Mesenchymal stem cell (in vitro differentiated cells and primary cell): ENCODE data around the gene LRRC4B.

Source experiments
- DNase-seq: peaks from one replicate; pipeline ENCODE4 v3.0.0-alpha.2; 2013
- H2AFZ ChIP-seq: one replicate; pipeline ENCODE4 v1.6.1; 2013; ENCODE audit warnings: low read depth, mild to moderate bottlenecking, control low read depth, inconsistent platforms, low read length, moderate library complexity
- H2AK5ac ChIP-seq: 2 replicates; pipeline ENCODE4 v1.6.1; 2013; ENCODE audit warnings: low read length, moderate library complexity, mild to moderate bottlenecking, inconsistent platforms; ENCODE audit not compliant: severe bottlenecking
- H2BK120ac ChIP-seq: one replicate; pipeline ENCODE4 v1.6.1; 2013; ENCODE audit warnings: low read depth, mild to moderate bottlenecking, inconsistent platforms, low read length, moderate library complexity
- H2BK12ac ChIP-seq, 2 experiments: one replicate each; pipeline ENCODE4 v1.6.1; 2013; ENCODE audit warnings: inconsistent platforms in 2 of 2, low read length in 2 of 2, mild to moderate bottlenecking in 2 of 2, moderate library complexity in 2 of 2, control low read depth in 1 of 2
- H2BK15ac ChIP-seq: one replicate; pipeline ENCODE4 v1.6.1; 2013; ENCODE audit warnings: mild to moderate bottlenecking, low read depth, inconsistent platforms; ENCODE audit not compliant: poor library complexity, severe bottlenecking
- H2BK5ac ChIP-seq: 2 replicates; pipeline ENCODE4 v1.6.1; 2013; ENCODE audit warnings: low read depth, mild to moderate bottlenecking, low read length, control low read depth, inconsistent platforms; ENCODE audit not compliant: poor library complexity, severe bottlenecking
- H3K14ac ChIP-seq, 2 experiments: one replicate each; pipeline ENCODE4 v1.6.1; 2013; ENCODE audit warnings: inconsistent platforms in 2 of 2, low read length in 2 of 2, control low read depth in 1 of 2, mild to moderate bottlenecking in 1 of 2, moderate library complexity in 1 of 2
- H3K18ac ChIP-seq, 2 experiments: one replicate each; pipeline ENCODE4 v1.6.1; 2013; ENCODE audit warnings: inconsistent platforms in 2 of 2, low read length in 2 of 2, control low read depth in 1 of 2, low read depth in 1 of 2, mild to moderate bottlenecking in 1 of 2
- H3K23ac ChIP-seq, 2 experiments: one replicate each; pipeline ENCODE4 v1.6.1; 2013; ENCODE audit warnings: inconsistent platforms in 2 of 2, low read length in 2 of 2, mild to moderate bottlenecking in 2 of 2, moderate library complexity in 2 of 2, control low read depth in 1 of 2
- H3K27ac ChIP-seq: 2 replicates; pipeline ENCODE4 v1.5.1; 2013; ENCODE audit warnings: mild to moderate bottlenecking, moderate library complexity, low read length, control low read depth, inconsistent platforms; ENCODE audit not compliant: poor library complexity, severe bottlenecking
- H3K27me3 ChIP-seq, 2 experiments: 2 replicates each; pipeline versions ENCODE4 v1.6.1 to v1.7.0; 2013; ENCODE audit warnings: low read length in 2 of 2, mild to moderate bottlenecking in 2 of 2, moderate library complexity in 2 of 2, control low read depth in 1 of 2, inconsistent platforms in 1 of 2; ENCODE audit not compliant: control insufficient read depth in 1 of 2, insufficient read depth in 1 of 2
- H3K36me3 ChIP-seq, 2 experiments: 2 replicates each; pipeline versions ENCODE4 v1.6.1 to v1.7.0; 2013; ENCODE audit warnings: low read length in 2 of 2, control low read depth in 1 of 2, inconsistent platforms in 1 of 2, low read depth in 1 of 2, mild to moderate bottlenecking in 1 of 2; ENCODE audit not compliant: insufficient read depth in 2 of 2, control insufficient read depth in 1 of 2
- H3K4ac ChIP-seq, 2 experiments: one replicate each; pipeline ENCODE4 v1.6.1; 2013; ENCODE audit warnings: inconsistent platforms in 2 of 2, low read length in 2 of 2, mild to moderate bottlenecking in 2 of 2, moderate library complexity in 2 of 2, control low read depth in 1 of 2, low read depth in 1 of 2
- H3K4me1 ChIP-seq: 2 replicates; pipeline ENCODE4 v1.6.1; 2013; ENCODE audit warnings: low read depth, low read length, control low read depth; ENCODE audit not compliant: control insufficient read depth, insufficient read depth
- H3K4me2 ChIP-seq: 2 replicates; pipeline ENCODE4 v1.6.1; 2013; ENCODE audit warnings: low read length, mild to moderate bottlenecking, inconsistent platforms; ENCODE audit not compliant: poor library complexity, severe bottlenecking
- H3K4me3 ChIP-seq, 2 experiments: 2 replicates each; pipeline versions ENCODE4 v1.5.1 to v1.7.0; 2013; ENCODE audit warnings: low read length in 2 of 2, mild to moderate bottlenecking in 2 of 2, control low read depth in 1 of 2, low read depth in 1 of 2; ENCODE audit not compliant: insufficient read depth in 1 of 2
- H3K79me1 ChIP-seq: replicated peaks from 2 replicates; pipeline ENCODE4 v1.6.1; 2013; ENCODE audit warnings: mild to moderate bottlenecking, control low read depth, low read length, inconsistent platforms; ENCODE audit not compliant: poor library complexity, severe bottlenecking
- H3K9ac ChIP-seq: 2 replicates; pipeline ENCODE4 v1.7.0; 2013; ENCODE audit warnings: mild to moderate bottlenecking, low read length, moderate library complexity
- H3K9me3 ChIP-seq: 2 replicates; pipeline ENCODE4 v1.7.0; 2013; ENCODE audit warnings: mild to moderate bottlenecking, low read length; ENCODE audit not compliant: control insufficient read depth
- H4K8ac ChIP-seq: one replicate; pipeline ENCODE4 v1.6.1; 2013; ENCODE audit warnings: inconsistent platforms, mild to moderate bottlenecking, low read length, moderate library complexity
- H4K91ac ChIP-seq: one replicate; pipeline ENCODE4 v1.6.1; 2013; ENCODE audit warnings: mild to moderate bottlenecking, low read length, inconsistent platforms
- WGBS: methylation state at CpG from one replicate; pipeline ENCODE4 v1.1.7; 2013; ENCODE audit warnings: mixed read lengths; 5-methylcytosine and 5-hydroxymethylcytosine counted together

Gene LRRC4B

DNA sequence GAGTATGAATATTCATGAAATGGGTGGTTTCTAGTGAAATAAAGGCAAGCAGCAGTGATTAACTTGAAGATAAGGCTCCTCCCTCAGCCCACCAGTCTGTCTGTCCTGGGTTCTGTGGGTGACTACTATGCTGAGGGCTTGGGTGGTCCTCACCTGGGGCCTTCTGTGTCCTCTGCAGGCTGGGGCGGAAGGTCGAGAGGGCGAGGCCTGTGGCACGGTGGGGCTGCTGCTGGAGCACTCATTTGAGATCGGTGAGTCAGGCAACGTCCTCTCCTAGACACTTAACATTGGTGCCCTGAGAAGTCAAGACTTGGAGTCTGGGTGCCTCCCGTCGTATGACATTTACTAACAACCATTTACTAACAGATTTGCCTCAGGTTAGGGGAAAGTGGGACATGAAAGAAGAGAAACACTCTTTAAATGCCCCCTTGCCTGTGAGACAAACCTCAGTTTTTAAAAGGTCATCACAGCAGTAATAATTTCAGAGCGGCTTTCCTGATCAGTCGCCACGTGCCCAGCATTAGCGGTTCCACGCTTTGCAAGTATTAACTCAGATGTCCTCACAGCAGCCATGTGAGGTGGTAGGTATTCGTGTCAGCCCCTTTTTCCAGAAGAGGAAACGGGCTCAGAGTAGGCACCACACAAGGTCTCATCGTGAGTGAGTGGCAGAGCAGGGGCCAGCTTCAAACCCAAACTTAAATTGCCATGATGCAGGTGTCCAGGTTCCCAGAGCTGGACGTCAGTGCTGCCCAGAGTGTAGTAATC is 90.3 kb downstream of the LRRC4B start:
- Histone ChIP-seq H2BK15ac (no peak overlapping the region), H3K9me3 (no peaks in the 10 kb centered on the region), H3K18ac (no peak overlapping the region), H3K4me2 (peak overlapping the region; percentile 10), H2BK120ac (no peak overlapping the region), H4K91ac (no peak overlapping the region), H3K14ac (no peak overlapping the region), H3K79me1 (peaks cover 47% of the 10 kb centered on the region), H3K27me3 (no peaks in the 10 kb centered on the region), H2BK12ac (no peak overlapping the region), H2AFZ (no peak overlapping the region), H3K4me1 (peaks cover 13% of the 10 kb centered on the region), H4K8ac (no peak overlapping the region), H3K4me3 (peak overlapping the region in 1 of 2 experiments; percentile 99), H2BK5ac (no peak overlapping the region), H3K9ac (peak overlapping the region; percentile 90), H3K36me3 (peaks cover 14 to 50% of the 10 kb centered on the region in 2 experiments), H3K4ac (no peak overlapping the region), H3K23ac (no peak overlapping the region), H3K27ac (no peak overlapping the region), H2AK5ac (no peak overlapping the region)
- 96% methylated on average over 15 of the region's 17 CpGs for WGBS
- DNase-seq: no peak

DNA sequence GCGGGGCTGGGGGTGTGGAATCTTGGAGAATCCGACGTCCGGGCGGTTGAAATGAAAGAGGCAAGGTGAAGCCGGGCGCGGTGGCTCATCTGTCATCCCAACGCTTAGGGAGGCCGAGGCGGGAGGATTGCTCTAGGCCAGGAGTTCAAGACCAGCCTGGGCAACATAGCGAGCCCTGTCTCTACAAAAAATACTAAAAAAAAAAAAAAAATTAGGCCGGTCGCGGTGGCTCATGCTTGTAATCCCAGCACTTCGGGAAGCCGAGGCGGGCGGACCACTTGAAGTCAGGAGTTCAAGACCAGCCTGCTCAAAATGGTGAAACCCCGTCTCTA is 91.4 kb downstream of the LRRC4B start:
- peak overlapping the region; percentile 70 for H3K4me2 ChIP-seq
- H3K9ac ChIP-seq: peak overlapping the region; percentile 90
- no peak overlapping the region for H2BK12ac ChIP-seq
- peak overlapping the region in 1 of 2 experiments; percentile 99 for H3K18ac ChIP-seq
- H3K79me1 ChIP-seq: peaks cover 44% of the 10 kb centered on the region
- no peak overlapping the region for H3K23ac ChIP-seq
- peak overlapping the region; percentile 99 for H4K8ac ChIP-seq
- no peak overlapping the region for H2BK5ac ChIP-seq
- 28% methylated on average over 20 of the region's 20 CpGs for WGBS
- no peak overlapping the region for H4K91ac ChIP-seq
- no peaks in the 10 kb centered on the region for H3K27me3 ChIP-seq
- peaks cover 13 to 39% of the 10 kb centered on the region in 2 experiments for H3K36me3 ChIP-seq
- no peak overlapping the region for H2AK5ac ChIP-seq
- H3K4me3 ChIP-seq: peak overlapping the region; percentile 96 to 99
- H3K4me1 ChIP-seq: peaks cover 13% of the 10 kb centered on the region
- H3K14ac ChIP-seq: no peak overlapping the region
- H2BK120ac ChIP-seq: no peak overlapping the region
- peak overlapping the region; percentile 87 for H2AFZ ChIP-seq
- peak overlapping the region in 1 of 2 experiments; percentile 88 for H3K4ac ChIP-seq
- H3K9me3 ChIP-seq: no peaks in the 10 kb centered on the region
- H2BK15ac ChIP-seq: peak overlapping the region; percentile 98
- peak overlapping the region; percentile 22 for H3K27ac ChIP-seq
- no peak for DNase-seq

DNA sequence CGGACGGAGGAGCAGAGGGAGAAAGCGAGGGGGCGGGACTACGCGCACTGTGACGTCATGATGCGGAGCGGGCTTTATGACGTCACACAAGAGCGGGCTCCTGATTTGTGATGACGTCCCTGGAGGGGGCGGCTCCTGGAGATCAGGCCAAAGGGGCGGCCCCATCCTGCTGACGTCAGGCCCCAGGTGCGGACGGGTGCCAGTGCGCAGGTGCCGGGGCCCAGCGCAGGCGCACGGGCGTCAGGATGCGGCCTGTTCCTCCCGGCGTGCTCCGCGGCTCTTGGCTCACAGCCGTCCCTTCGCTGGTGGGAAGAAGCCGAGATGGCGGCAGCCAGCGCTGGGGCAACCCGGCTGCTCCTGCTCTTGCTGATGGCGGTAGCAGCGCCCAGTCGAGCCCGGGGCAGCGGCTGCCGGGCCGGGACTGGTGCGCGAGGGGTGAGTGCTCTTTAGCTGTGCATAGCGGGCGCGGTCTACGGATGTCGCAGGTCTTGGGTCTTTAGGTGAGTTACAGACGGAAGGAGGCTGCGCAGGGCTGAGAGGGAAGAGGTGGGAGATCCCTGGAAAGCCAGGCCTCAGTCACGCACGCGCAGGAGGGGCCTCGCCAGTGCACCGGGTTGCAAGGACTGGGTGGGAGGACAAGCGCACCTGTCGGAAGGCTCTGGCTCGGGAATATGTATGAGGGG is 91.9 kb downstream of the LRRC4B start, which contains the start of the genes EMC10 and GARIN5A:
Gene EMC10 (plus strand): TSS at position 284 of the 683 bp plus-strand sequence. CDS start 38 bp downstream, at position 322.
Gene GARIN5A (minus strand): TSS at position 625 of the 683 bp plus-strand sequence. CDS start 460 bp downstream, at position 165.
- Histone ChIP-seq H2BK5ac (no peak within 1 kb of the TSS), H3K79me1 (peaks cover 38% of the 10 kb centered on the region), H3K23ac (peak within 1 kb of the TSS in 1 of 2 experiments; percentile 60), H2BK120ac (no peak within 1 kb of the TSS), H3K14ac (peak within 1 kb of the TSS in 1 of 2 experiments; percentile 80), H2AFZ (peak within 1 kb of the TSS; percentile 87), H3K4me3 (peak within 1 kb of the TSS; percentile 96 to 99), H2BK12ac (no peak within 1 kb of the TSS), H4K8ac (peak within 1 kb of the TSS; percentile 99), H3K9ac (peak within 1 kb of the TSS; percentile 90), H3K4me2 (peak within 1 kb of the TSS; percentile 70), H3K4ac (peak within 1 kb of the TSS; percentile 87 to 88), H3K27me3 (no peaks in the 10 kb centered on the region), H4K91ac (peak within 1 kb of the TSS; percentile 97), H3K27ac (peak within 1 kb of the TSS; percentile 22), H3K18ac (peak within 1 kb of the TSS; percentile 93 to 99), H2BK15ac (peak within 1 kb of the TSS; percentile 98), H2AK5ac (no peak within 1 kb of the TSS), H3K4me1 (peaks cover 13% of the 10 kb centered on the region), H3K36me3 (peaks cover 13 to 34% of the 10 kb centered on the region in 2 experiments), H3K9me3 (no peaks in the 10 kb centered on the region)
- peak; percentile 95 for DNase-seq
- 3% methylated on average over 56 of the region's 58 CpGs for WGBS

DNA sequence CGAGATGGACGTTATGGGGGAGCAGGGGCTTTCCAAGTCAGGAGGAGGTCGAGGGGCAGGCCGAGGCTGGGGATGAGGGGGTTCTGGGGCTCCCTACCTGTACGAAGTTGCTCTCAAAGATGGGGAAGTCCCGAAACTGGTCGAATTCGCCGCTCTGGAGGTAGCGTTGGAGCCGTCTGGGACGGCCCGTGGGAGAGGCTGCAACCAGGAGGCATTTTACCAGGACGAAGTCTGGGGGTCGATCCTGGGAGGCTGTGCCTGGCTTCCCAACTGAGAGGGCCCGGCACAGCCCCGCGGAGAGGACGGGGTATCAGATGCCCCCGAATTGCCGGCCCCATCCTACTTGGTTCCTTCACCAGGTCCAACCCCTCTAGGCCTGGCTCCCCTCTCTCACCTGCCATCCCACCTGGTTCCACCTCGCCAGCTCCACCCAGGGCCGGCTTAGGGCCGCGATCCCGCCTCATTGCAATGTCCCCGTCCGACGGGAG is 92.5 kb downstream of the LRRC4B start:
- H2AK5ac ChIP-seq: no peak overlapping the region
- H3K79me1 ChIP-seq: peaks cover 33% of the 10 kb centered on the region
- no peak overlapping the region for H3K14ac ChIP-seq
- no peak overlapping the region for H3K4me2 ChIP-seq
- H3K23ac ChIP-seq: no peak overlapping the region
- peaks cover 13% of the 10 kb centered on the region for H3K4me1 ChIP-seq
- no peaks in the 10 kb centered on the region for H3K9me3 ChIP-seq
- peak overlapping the region; percentile 87 for H4K8ac ChIP-seq
- no peak overlapping the region for H2BK5ac ChIP-seq
- H2AFZ ChIP-seq: no peak overlapping the region
- H2BK15ac ChIP-seq: no peak overlapping the region
- H3K27me3 ChIP-seq: no peaks in the 10 kb centered on the region
- H3K4ac ChIP-seq: no peak overlapping the region
- H2BK120ac ChIP-seq: no peak overlapping the region
- peaks cover 8 to 28% of the 10 kb centered on the region in 2 experiments for H3K36me3 ChIP-seq
- no peak overlapping the region for H3K9ac ChIP-seq
- H3K4me3 ChIP-seq: peak overlapping the region; percentile 28 to 99
- no peak overlapping the region for H3K27ac ChIP-seq
- no peak overlapping the region for H2BK12ac ChIP-seq
- 81% methylated on average over 27 of the region's 29 CpGs for WGBS
- DNase-seq: no peak
- H3K18ac ChIP-seq: peak overlapping the region in 1 of 2 experiments; percentile 72
- H4K91ac ChIP-seq: peak overlapping the region; percentile 69
